Caco-2 (cell line): ENCODE data around the gene PATZ1. TPM values are rescaled to one million over a fixed set of nuclear protein-coding genes. Genes with fewer than 3 reads are reported as not detected.

Experiments
- BruUV-seq: library from RNA; stranded (reverse); fragments of 400-500 nt; replicated peaks from 2 replicates; lab custom pipeline; 2021; lab: Mats Ljungman, UMichigan
- CTCF ChIA-PET: fragments of 300-600 bp; sonication (Branson Sonifier 250); formaldehyde crosslinking; loops from one replicate; lab custom pipeline; 2022; ENCODE audit warnings: antibody characterized with exemption; lab: Charles Lee
- POLR2A ChIA-PET: fragments of 300-600 bp; sonication (Branson Sonifier 250); formaldehyde crosslinking; loops from one replicate; lab custom pipeline; 2022; ENCODE audit warnings: antibody characterized with exemption; lab: Charles Lee
- DNase-seq, 2 experiments: peaks; one replicate each; pipeline versions ENCODE4 v3.0.0 to v3.0.0-alpha.2; 2020 to 2022
- H3K27me3 ChIP-seq: replicated peaks from 2 replicates; pipeline ENCODE4 v1.6.0; 2011; ENCODE audit warnings: low read length; ENCODE audit not compliant: control insufficient read depth, insufficient read depth
- H3K36me3 ChIP-seq: 2 replicates; pipeline ENCODE4 v1.5.1; 2011; ENCODE audit warnings: low read length; ENCODE audit not compliant: control insufficient read depth, insufficient read depth
- H3K4me1 ChIP-seq: fragments of 250-450 bp; sonication (Bioruptor Pico); 2 replicates; pipeline ENCODE4 v1.5.1; 2020; ENCODE audit warnings: mild to moderate bottlenecking
- H3K4me3 ChIP-seq: 2 replicates; pipeline ENCODE4 v1.5.1; 2011; ENCODE audit warnings: low read depth, mild to moderate bottlenecking, control low read depth, low read length
- H3K9me3 ChIP-seq: fragments of 250-450 bp; sonication (Bioruptor Pico); 2 replicates; pipeline ENCODE4 v1.5.1; 2020; ENCODE audit warnings: mild to moderate bottlenecking, moderate library complexity
- H3K27ac Mint-ChIP-seq: one replicate; pipeline ENCODE4 v1.8.0; 2022; ENCODE audit warnings: mixed read lengths; ENCODE audit not compliant: unreplicated experiment
- H3K27me3 Mint-ChIP-seq: one replicate; pipeline ENCODE4 v1.8.0; 2022; ENCODE audit warnings: mixed read lengths; ENCODE audit not compliant: insufficient read depth, unreplicated experiment
- H3K36me3 Mint-ChIP-seq: one replicate; pipeline ENCODE4 v1.8.0; 2022; ENCODE audit warnings: mild to moderate bottlenecking, mixed read lengths; ENCODE audit not compliant: insufficient read depth, unreplicated experiment
- H3K4me1 Mint-ChIP-seq: one replicate; pipeline ENCODE4 v1.8.0; 2022; ENCODE audit warnings: low read depth, mixed read lengths; ENCODE audit not compliant: unreplicated experiment
- H3K4me3 Mint-ChIP-seq: one replicate; pipeline ENCODE4 v1.8.0; 2022; ENCODE audit warnings: mild to moderate bottlenecking, moderate library complexity, mixed read lengths; ENCODE audit not compliant: unreplicated experiment
- H3K9me3 Mint-ChIP-seq: one replicate; pipeline ENCODE4 v1.8.0; 2022; ENCODE audit warnings: mixed read lengths; ENCODE audit not compliant: unreplicated experiment
- intact Hi-C: fragments of 100-400 bp; cut with micrococcal nuclease; formaldehyde crosslinking; loops from one replicate; pipeline ENCODE4 v1.10.0; 2022; ENCODE audit not compliant: unreplicated experiment
- total RNA-seq: library from RNA; stranded (reverse); gene quantifications from 2 replicates; pipeline ENCODE4 v1.2.3, GENCODE V29; 2022
- TF ChIP-seq, protein P1 (sequence below), 2 experiments: fragments of 200-600 bp in 1 of 2; IDR thresholded peaks; 1 replicate in 1 of 2; 2 replicates in 1 of 2; pipeline versions ENCODE4 v1.5.1 to v1.8.0; 2011 to 2022; ENCODE audit warnings: antibody characterized with exemption in 1 of 2, control low read depth in 1 of 2, inconsistent platforms in 1 of 2, low read depth in 1 of 2, low read length in 1 of 2, mild to moderate bottlenecking in 1 of 2, moderate library complexity in 1 of 2; ENCODE audit not compliant: insufficient read depth in 1 of 2, severe bottlenecking in 1 of 2, unreplicated experiment in 1 of 2

The PATZ1 gene
- total RNA-seq, 1 experiment from 2014 or later: 40.9 TPM

DNA sequence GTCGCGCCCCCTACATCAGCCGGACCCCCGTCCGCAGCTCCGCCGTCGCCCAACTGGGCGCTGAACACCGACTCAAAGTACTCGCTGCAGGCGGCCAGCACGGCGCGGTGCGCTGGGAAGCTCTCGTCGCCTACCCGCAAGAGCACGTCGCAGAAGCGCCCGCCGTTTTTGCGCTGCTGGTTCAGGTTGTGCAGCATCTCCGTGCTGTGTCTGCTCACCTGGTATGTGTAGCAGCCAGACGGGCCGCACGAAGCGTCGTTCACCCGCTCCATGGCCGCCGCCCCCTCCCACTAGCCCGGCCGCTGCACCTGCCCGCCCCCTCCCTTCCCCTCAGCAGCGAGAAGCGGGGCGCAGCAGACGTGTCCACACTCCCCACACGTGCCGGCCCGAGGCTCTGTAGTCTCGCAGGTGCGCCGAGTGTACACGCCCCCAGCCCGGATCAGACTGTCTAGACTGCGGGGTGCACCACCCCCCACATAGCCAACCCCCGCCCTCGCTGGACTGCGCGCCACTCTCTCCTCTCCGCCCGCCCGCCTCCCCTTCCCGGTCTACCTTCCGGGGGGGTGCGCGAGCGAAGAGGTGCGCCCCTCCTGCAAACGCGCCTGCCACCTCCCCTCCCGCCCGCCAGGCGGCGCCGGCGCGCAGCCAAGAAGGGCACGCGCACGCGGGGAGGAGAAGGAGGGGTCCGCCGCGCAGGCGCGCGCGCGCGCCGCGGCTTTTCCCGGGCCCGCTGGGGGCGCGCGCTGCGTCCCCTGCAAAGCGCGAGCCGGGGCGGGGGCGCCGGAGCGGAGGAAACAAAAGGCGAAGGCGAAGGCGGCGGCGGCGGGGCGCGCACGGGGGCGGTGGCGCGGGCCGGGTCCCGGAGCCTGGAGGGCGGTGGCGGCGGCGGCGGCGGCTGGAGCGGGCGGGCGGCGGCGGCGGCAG is 553 bp downstream of the PATZ1 start:
- TSS peak; percentile 44 for BruUV-seq
- peaks cover 29% of the 10 kb centered on the region for H3K4me1 ChIP-seq
- Mint-ChIP-seq H3K27ac (peak overlapping the region; percentile 64), H3K4me3 (peak overlapping the region; percentile 87), H3K9me3 (no peaks in the 10 kb centered on the region), H3K27me3 (no peaks in the 10 kb centered on the region), H3K36me3 (peaks cover 34% of the 10 kb centered on the region), H3K4me1 (peaks cover 21% of the 10 kb centered on the region)
- H3K9me3 ChIP-seq: no peaks in the 10 kb centered on the region
- TF ChIP-seq, protein P1, sequence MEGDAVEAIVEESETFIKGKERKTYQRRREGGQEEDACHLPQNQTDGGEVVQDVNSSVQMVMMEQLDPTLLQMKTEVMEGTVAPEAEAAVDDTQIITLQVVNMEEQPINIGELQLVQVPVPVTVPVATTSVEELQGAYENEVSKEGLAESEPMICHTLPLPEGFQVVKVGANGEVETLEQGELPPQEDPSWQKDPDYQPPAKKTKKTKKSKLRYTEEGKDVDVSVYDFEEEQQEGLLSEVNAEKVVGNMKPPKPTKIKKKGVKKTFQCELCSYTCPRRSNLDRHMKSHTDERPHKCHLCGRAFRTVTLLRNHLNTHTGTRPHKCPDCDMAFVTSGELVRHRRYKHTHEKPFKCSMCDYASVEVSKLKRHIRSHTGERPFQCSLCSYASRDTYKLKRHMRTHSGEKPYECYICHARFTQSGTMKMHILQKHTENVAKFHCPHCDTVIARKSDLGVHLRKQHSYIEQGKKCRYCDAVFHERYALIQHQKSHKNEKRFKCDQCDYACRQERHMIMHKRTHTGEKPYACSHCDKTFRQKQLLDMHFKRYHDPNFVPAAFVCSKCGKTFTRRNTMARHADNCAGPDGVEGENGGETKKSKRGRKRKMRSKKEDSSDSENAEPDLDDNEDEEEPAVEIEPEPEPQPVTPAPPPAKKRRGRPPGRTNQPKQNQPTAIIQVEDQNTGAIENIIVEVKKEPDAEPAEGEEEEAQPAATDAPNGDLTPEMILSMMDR (IDR thresholded peaks at IDR 0.05; ENCODE audit: insufficient read depth in 1 of 2, low read depth in 1 of 2, low read length in 1 of 2, severe bottlenecking in 1 of 2, unreplicated experiment in 1 of 2): peak; percentile 86 to 94
- peak overlapping the region; percentile 86 for H3K4me3 ChIP-seq
- H3K36me3 ChIP-seq: peaks cover 4% of the 10 kb centered on the region; the same call in 1 of the 2 replicates
- peak; percentile 81 to 90 for DNase-seq
- ChIA-PET CTCF (interaction anchor here (1.0 to 1.2 kb wide), 2 partner anchors 32 to 34 kb away, joined by 3 read pairs; no protein-coding TSS in a partner anchor), POLR2A (interaction anchor here (0.6 to 1.5 kb wide), 5 partner anchors 53 to 127 kb away, joined by 3 to 14 read pairs (median 5); partner anchors contain the start of genes DRG1 and PIK3IP1)
- H3K27me3 ChIP-seq: no peaks in the 10 kb centered on the region
- intact Hi-C loops: loop anchor here (1.0 kb wide), 1 partner anchor 54 kb away; the partner anchor contains the start of gene DRG1

DNA sequence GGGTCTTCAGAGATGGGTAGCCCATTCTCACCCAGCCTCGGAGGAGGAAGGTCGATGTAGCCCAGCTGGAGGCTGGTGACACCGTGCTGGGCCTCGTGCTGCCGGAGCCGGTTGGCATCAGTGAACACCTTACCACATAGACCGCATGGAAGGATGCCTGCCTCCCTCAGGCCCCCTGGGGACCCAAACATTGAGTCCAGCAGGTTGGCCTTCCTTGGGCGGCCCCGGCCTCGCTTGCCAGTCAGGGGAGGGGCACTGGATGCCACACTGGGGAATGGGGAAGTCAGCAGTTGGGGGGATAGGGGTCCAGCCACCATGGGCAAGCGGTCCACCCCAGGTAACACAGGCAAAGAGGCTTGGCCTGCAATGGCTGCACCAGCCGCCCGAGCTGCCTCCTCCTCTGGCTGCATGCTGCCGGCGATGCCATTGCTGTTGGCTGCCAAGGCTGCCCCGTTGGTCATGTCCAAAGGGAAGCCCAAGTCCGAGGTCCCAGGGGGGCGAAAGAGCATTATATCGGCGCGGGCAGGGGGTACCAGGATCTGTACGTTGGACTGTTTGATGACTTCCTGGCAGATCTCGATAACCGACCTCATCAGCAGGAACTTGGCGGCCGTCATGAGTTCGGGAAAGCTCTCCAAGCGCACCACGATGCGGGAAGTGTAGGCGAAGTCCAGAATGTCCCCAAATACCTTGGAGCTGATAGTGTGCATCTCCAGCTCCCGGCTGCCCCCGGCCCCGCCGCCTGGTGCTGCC is 1.4 kb downstream of the PATZ1 start:
- intact Hi-C loops: no loop called here
- DNase-seq: no peak
- Mint-ChIP-seq H3K4me1 (peaks cover 28% of the 10 kb centered on the region), H3K27me3 (no peaks in the 10 kb centered on the region), H3K27ac (no peak overlapping the region), H3K4me3 (peak overlapping the region; percentile 87), H3K9me3 (no peaks in the 10 kb centered on the region), H3K36me3 (peaks cover 36% of the 10 kb centered on the region)
- Histone ChIP-seq H3K27me3 (no peaks in the 10 kb centered on the region), H3K4me1 (peaks cover 30% of the 10 kb centered on the region), H3K4me3 (peak overlapping the region; percentile 86), H3K36me3 (peaks cover 4% of the 10 kb centered on the region; the same call in 1 of the 2 replicates), H3K9me3 (no peaks in the 10 kb centered on the region)
- CTCF ChIA-PET: no interaction called here
- TF ChIP-seq, protein P1 (IDR thresholded peaks at IDR 0.05; ENCODE audit: insufficient read depth in 1 of 2, low read depth in 1 of 2, low read length in 1 of 2, severe bottlenecking in 1 of 2, unreplicated experiment in 1 of 2): no peak
- POLR2A ChIA-PET: no interaction called here
- BruUV-seq: no TSS peak

DNA sequence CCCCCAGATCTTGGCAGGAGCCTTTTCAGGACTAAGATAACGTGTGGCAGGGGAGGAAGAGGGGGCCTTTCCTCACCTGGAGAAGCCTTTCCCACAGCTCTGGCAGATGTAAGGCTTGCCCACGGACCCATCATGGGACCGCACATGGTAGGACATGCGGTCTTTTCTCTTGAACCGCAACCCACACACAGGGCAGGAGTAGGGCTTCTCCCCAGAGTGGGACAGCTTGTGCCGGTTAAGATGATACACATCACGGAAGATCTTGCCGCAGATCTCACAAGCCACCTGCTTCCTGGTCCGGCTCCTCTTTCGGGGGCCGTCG is 1.9 kb downstream of the PATZ1 start:
- POLR2A ChIA-PET: no interaction called here
- Mint-ChIP-seq H3K4me3 (peak overlapping the region; percentile 87), H3K36me3 (peaks cover 41% of the 10 kb centered on the region), H3K27me3 (no peaks in the 10 kb centered on the region), H3K4me1 (peaks cover 34% of the 10 kb centered on the region), H3K27ac (peak overlapping the region; percentile 67), H3K9me3 (no peaks in the 10 kb centered on the region)
- CTCF ChIA-PET: no interaction called here
- Histone ChIP-seq H3K27me3 (no peaks in the 10 kb centered on the region), H3K4me1 (peaks cover 35% of the 10 kb centered on the region), H3K4me3 (peak overlapping the region; percentile 86), H3K9me3 (no peaks in the 10 kb centered on the region), H3K36me3 (peaks cover 4% of the 10 kb centered on the region; the same call in 1 of the 2 replicates)
- intact Hi-C loops: no loop called here
- TF ChIP-seq, protein P1 (IDR thresholded peaks at IDR 0.05; ENCODE audit: insufficient read depth in 1 of 2, low read depth in 1 of 2, low read length in 1 of 2, severe bottlenecking in 1 of 2, unreplicated experiment in 1 of 2): no peak
- no peak for DNase-seq
- no TSS peak for BruUV-seq
